OCI-LY7 (cell line): ENCODE results near the gene ANP32E.

Source experiments
- CTCF ChIP-seq: fragments of 200-600 bp; sonication (generic); conservative IDR thresholded peaks from 2 replicates; pipeline ENCODE4 v1.5.1; 2014; ENCODE audit warnings: mild to moderate bottlenecking, antibody characterized with exemption, low read length, moderate library complexity, mixed read lengths
- EZH2phosphoT487 ChIP-seq: fragments of 200-600 bp; sonication (generic); IDR thresholded peaks from 2 replicates; pipeline ENCODE4 v1.6.1; 2018; ENCODE audit warnings: low read depth, borderline replicate concordance, mild to moderate bottlenecking, mixed run types, antibody characterized with exemption, low read length, moderate library complexity, mixed read lengths

DNA sequence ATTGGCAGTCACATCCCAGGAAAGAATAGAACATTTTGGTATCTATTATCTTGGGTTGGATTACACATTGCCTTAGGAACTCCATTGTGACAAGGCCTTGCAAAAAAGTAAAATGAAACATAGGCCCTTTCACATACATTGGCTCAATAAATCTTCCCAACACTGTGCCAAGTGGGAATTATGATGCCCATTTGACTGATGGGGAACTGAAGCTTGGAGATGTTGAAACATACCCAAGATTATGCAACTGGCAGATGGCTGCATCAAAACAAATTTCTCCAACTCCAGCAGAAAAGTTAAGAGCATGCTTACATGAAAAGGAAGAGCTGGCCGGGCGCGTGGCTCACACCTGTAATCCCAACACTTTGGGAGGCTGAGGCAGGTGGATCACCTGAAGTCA lies 59.3 kb downstream of the ANP32E start:
- TF ChIP-seq CTCF (no peak), EZH2phosphoT487 (no peak)
